ENCODE measurements around the gene SLC16A11.

DNA sequence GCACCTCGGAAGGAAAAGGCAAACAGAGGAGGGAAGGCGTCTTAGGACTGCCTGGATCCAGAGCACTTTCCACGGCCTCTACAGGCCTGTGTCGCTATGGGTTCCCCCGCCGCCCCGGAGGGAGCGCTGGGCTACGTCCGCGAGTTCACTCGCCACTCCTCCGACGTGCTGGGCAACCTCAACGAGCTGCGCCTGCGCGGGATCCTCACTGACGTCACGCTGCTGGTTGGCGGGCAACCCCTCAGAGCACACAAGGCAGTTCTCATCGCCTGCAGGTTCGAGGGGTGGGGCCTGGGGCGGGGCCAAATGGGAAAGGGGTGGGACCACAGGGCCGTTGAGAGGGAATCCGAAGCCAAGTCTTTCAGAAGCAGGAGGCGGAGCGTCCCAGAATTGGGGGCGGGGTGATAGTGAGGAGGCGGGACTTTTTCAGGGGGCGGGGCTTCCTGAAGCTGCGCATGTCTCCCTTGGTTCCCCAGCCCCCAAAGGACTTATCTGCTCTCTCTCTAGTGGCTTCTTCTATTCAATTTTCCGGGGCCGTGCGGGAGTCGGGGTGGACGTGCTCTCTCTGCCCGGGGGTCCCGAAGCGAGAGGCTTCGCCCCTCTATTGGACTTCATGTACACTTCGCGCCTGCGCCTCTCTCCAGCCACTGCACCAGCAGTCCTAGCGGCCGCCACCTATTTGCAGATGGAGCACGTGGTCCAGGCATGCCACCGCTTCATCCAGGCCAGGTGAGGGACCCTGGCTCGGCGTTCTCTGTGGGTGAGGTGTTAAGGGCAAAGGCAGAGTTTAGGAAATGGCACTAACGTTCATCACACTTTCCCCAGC, 20.1 kb downstream of the SLC16A11 start:
- TF ChIP-seq, protein P1, sequence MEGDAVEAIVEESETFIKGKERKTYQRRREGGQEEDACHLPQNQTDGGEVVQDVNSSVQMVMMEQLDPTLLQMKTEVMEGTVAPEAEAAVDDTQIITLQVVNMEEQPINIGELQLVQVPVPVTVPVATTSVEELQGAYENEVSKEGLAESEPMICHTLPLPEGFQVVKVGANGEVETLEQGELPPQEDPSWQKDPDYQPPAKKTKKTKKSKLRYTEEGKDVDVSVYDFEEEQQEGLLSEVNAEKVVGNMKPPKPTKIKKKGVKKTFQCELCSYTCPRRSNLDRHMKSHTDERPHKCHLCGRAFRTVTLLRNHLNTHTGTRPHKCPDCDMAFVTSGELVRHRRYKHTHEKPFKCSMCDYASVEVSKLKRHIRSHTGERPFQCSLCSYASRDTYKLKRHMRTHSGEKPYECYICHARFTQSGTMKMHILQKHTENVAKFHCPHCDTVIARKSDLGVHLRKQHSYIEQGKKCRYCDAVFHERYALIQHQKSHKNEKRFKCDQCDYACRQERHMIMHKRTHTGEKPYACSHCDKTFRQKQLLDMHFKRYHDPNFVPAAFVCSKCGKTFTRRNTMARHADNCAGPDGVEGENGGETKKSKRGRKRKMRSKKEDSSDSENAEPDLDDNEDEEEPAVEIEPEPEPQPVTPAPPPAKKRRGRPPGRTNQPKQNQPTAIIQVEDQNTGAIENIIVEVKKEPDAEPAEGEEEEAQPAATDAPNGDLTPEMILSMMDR (IDR thresholded peaks at IDR 0.05), result no peak
- TF ChIP-seq, protein P2, sequence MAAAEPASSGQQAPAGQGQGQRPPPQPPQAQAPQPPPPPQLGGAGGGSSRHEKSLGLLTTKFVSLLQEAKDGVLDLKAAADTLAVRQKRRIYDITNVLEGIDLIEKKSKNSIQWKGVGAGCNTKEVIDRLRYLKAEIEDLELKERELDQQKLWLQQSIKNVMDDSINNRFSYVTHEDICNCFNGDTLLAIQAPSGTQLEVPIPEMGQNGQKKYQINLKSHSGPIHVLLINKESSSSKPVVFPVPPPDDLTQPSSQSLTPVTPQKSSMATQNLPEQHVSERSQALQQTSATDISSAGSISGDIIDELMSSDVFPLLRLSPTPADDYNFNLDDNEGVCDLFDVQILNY (CRISPR knock-in tag; IDR thresholded peaks at IDR 0.05), result no peak
- TF ChIP-seq, protein P3, sequence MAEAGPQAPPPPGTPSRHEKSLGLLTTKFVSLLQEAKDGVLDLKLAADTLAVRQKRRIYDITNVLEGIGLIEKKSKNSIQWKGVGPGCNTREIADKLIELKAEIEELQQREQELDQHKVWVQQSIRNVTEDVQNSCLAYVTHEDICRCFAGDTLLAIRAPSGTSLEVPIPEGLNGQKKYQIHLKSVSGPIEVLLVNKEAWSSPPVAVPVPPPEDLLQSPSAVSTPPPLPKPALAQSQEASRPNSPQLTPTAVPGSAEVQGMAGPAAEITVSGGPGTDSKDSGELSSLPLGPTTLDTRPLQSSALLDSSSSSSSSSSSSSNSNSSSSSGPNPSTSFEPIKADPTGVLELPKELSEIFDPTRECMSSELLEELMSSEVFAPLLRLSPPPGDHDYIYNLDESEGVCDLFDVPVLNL (CRISPR knock-in tag; IDR thresholded peaks at IDR 0.05; ENCODE audit: borderline replicate concordance, low read depth), result no peak
- TF ChIP-seq, protein P4, sequence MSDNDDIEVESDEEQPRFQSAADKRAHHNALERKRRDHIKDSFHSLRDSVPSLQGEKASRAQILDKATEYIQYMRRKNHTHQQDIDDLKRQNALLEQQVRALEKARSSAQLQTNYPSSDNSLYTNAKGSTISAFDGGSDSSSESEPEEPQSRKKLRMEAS (CRISPR knock-in tag; IDR thresholded peaks at IDR 0.05), result peak; percentile 57
- TF ChIP-seq ATF1 (CRISPR knock-in tag; IDR thresholded peaks at IDR 0.05) (no peak), NR3C1 (CRISPR knock-in tag; conservative IDR thresholded peaks at IDR 0.05; ENCODE audit: low read depth) (no peak), CREM (CRISPR knock-in tag; IDR thresholded peaks at IDR 0.05) (no peak), EMX1 (CRISPR knock-in tag; IDR thresholded peaks at IDR 0.05) (no peak), SMAD4 (CRISPR knock-in tag; IDR thresholded peaks at IDR 0.05) (no peak)
- TF ChIP-seq, protein P5, sequence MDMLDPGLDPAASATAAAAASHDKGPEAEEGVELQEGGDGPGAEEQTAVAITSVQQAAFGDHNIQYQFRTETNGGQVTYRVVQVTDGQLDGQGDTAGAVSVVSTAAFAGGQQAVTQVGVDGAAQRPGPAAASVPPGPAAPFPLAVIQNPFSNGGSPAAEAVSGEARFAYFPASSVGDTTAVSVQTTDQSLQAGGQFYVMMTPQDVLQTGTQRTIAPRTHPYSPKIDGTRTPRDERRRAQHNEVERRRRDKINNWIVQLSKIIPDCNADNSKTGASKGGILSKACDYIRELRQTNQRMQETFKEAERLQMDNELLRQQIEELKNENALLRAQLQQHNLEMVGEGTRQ (CRISPR knock-in tag; IDR thresholded peaks at IDR 0.05), result no peak
- TF ChIP-seq, protein P6, sequence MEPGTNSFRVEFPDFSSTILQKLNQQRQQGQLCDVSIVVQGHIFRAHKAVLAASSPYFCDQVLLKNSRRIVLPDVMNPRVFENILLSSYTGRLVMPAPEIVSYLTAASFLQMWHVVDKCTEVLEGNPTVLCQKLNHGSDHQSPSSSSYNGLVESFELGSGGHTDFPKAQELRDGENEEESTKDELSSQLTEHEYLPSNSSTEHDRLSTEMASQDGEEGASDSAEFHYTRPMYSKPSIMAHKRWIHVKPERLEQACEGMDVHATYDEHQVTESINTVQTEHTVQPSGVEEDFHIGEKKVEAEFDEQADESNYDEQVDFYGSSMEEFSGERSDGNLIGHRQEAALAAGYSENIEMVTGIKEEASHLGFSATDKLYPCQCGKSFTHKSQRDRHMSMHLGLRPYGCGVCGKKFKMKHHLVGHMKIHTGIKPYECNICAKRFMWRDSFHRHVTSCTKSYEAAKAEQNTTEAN (CRISPR knock-in tag; IDR thresholded peaks at IDR 0.05), result 0 out of 2 replicates have a peak, but pooled peaks have one; percentile 8
- TF ChIP-seq, protein P7, sequence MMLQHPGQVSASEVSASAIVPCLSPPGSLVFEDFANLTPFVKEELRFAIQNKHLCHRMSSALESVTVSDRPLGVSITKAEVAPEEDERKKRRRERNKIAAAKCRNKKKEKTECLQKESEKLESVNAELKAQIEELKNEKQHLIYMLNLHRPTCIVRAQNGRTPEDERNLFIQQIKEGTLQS (CRISPR knock-in tag; conservative IDR thresholded peaks at IDR 0.05), result no peak
- TF ChIP-seq, protein P8, sequence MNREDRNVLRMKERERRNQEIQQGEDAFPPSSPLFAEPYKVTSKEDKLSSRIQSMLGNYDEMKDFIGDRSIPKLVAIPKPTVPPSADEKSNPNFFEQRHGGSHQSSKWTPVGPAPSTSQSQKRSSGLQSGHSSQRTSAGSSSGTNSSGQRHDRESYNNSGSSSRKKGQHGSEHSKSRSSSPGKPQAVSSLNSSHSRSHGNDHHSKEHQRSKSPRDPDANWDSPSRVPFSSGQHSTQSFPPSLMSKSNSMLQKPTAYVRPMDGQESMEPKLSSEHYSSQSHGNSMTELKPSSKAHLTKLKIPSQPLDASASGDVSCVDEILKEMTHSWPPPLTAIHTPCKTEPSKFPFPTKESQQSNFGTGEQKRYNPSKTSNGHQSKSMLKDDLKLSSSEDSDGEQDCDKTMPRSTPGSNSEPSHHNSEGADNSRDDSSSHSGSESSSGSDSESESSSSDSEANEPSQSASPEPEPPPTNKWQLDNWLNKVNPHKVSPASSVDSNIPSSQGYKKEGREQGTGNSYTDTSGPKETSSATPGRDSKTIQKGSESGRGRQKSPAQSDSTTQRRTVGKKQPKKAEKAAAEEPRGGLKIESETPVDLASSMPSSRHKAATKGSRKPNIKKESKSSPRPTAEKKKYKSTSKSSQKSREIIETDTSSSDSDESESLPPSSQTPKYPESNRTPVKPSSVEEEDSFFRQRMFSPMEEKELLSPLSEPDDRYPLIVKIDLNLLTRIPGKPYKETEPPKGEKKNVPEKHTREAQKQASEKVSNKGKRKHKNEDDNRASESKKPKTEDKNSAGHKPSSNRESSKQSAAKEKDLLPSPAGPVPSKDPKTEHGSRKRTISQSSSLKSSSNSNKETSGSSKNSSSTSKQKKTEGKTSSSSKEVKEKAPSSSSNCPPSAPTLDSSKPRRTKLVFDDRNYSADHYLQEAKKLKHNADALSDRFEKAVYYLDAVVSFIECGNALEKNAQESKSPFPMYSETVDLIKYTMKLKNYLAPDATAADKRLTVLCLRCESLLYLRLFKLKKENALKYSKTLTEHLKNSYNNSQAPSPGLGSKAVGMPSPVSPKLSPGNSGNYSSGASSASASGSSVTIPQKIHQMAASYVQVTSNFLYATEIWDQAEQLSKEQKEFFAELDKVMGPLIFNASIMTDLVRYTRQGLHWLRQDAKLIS (CRISPR knock-in tag; IDR thresholded peaks at IDR 0.05; ENCODE audit: borderline replicate concordance), result no peak
